ENCODE data around the gene PCOLCE2.
A peak's percentile ranks its signal among the peaks of the same experiment; 100 is the strongest.

The PCOLCE2 gene

DNA sequence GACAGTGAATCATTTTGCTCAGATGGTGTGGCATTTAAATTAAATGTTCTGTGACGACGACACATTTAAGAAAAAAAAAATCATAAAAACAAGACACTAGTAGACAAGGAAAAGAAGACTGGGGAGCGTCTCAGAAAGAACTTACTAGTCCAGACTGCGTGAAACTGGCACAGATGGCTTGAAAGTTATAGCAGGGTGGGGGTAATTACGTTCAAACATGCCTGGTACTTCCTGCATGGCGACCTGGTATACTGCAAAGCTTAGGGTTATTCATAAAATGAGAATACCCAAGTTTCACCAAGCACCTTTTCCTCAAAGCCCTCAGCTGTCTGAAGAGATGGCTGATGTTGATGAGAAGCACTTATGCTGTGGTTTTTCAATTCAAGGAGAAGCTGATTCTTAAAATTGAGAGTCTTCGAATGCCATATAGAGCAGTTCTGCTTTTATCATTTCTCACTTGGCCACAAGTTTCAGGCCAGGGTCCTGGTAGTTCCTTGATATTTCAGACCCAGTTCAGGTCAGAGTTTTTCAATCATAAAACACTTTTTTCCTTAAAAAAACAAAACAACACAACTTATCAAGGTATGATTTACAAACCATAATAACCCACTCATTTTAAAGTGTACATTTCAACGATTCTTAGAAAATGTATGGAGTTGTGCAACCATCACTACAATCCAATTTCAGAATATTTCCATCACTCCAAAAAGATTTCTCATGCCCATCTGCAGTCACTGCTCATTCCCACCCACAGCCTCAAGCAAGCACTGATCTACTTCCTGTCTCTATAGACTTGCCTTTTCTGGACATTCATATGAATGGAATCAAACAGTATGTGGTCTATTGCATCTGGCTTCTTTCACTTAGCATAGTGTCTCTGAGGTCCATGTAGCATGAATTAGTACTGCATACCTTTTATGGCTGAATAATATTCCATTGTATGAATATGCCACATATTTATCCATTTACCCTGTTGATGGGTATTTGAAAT, 24.7 kb downstream of the PCOLCE2 start:
- DNase-seq, result no peak

DNA sequence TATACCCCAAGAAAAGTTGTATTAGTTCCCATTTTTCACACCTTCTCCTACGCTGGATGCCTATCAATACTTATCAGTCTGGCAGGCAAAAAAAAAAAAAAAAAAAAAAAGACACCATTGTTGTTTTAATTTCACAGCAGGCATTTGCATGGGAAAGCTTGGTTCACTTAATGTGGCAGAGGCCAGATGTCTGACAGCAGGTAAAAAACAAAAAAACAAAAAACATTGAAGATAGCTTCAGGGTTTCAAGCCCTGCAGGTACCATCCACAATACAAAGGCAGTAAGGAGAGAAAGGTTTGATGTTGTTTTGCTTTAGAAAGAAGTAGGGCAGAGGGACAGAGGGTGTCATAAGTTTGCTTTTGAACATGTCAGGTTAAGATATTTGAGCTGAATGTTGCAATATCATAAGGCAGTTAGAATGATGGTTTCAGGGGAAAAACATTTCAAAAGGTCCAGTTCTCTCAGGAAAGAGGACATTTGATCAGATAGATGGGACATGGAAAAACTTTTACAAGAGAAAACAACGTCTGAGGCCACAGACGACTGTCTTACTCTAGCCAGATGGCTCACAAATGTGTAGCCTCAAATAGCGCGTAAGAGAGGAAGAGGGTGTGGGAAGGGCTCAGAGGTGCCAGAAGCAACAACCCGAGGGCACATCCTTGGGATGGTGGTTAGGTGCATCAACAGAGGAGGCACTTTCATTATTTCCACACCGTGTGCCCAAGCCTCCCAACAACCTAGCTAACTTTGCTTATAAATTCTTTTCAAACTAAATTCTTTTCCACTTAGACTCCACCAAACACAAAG, 25.7 kb downstream of the PCOLCE2 start:
- DNase-seq, result no peak

DNA sequence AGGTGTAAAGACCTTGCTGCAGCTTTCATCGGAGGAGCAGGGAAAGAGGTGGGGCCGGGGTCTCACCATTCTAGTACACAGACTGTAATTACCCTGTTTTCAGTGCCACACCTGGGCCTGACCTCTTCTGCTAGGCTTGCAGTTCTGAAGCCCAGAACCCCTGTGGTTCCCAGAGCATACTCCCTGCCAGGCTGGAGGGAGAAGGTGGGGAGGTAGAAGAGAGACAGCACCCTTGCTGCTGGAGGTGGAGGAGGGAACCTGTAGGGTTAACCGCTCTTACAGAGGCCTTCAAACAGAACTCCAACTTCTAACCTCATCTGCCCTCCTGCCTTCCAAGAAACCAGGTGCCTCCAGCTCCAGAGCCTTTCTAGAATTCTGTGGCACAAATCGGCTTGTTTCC, 27.0 kb downstream of the PCOLCE2 start:
- DNase-seq, result no peak

DNA sequence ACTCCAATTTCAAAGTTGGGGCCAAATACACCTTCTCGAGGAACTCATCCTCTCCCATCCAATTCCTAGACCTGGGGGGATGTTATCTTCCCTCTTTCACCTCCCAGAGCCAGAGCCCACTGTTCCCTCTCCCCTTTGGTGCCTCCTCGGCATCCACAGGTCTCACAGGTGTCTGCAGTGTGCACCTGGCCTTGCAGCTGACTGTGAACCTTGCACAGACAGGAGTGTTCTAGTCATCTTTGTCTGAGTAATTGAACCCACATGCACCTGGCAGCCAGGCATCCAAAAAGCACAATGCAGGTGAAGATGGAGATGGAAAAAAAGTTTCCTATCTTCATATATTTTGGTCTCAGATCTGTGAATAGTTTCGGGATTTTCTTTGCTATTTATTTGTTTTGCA, 30.8 kb downstream of the PCOLCE2 start:
- no peak for DNase-seq

DNA sequence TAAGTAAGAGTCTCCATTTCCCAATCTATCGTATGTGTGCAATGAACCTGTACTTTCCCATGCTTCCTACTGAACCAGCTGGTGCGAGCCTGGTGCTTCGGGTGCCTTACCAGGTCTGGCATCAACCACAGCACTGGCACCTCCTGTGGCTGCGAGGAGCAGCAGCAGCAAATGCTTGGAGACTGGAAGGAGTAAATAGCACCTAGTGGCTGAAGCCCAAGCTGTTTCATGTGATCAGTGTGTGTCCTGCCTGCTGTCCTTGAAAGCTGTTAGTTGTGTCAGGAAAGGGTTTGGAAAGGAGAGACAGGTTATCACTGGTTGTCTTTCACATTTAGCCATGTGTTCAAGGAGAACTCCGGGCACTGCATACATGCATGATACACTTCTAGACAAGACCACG, 31.8 kb downstream of the PCOLCE2 start:
- DNase-seq, result no peak

DNA sequence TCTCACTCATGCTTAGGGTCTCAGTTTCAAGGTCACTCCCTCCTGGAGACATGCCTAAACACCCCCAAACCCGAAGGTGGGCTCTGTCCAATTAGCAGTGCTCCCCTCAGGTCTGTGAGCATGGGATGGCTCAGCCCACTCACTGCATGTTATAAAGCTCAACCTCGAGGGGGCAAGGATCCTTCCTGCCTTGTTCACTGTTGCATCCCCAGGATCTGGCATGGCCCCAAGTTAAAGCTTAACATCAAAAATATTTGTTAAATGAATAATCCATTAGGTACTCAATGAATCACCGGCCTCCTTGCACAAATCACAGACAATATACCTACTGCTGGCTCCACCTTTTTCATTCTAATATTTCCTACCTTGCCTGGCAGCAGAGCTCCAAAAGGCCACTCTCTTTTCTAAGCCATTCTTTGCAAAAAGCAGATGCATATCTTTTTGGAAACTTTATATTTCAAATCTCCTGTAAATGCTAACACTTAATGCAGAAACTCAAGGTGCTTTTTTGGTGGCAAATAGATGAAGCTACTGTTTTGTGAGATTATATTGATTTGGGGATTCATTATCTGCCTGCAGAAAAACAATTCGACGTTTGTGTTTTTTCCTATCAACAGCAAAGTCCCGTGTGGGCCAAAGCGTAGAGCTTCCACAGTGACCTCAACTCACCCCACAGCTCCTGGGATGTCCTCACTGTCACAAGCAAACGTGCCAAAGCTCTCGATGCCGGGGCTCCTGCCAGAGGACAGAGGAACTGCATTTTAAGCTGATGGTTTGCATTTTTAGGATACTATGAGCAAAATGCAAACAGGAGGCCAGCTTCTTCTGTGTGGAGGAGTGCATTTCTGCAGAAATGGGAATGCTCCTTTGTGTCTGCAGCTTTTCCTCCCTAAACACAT, 35.4 kb downstream of the PCOLCE2 start:
- no peak for DNase-seq

DNA sequence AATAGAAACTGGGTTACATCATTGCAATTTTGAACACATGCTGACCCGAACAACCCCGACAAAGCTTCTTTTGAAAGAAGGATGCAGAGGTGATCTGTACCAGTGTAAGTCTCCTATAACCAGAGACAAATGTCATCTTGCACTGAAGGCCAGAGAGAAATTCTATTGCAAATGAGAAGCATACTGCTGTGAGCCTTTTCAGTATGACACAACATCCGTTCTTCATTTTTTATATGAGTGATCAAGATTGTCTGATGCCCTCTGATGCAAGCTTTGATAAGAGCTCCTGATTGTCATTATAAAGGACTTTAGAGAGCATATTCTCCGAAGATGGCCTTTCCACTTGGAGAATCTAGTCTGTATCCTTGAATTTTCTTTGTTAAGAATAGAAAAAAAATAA, 36.9 kb downstream of the PCOLCE2 start:
- no peak for DNase-seq

DNA sequence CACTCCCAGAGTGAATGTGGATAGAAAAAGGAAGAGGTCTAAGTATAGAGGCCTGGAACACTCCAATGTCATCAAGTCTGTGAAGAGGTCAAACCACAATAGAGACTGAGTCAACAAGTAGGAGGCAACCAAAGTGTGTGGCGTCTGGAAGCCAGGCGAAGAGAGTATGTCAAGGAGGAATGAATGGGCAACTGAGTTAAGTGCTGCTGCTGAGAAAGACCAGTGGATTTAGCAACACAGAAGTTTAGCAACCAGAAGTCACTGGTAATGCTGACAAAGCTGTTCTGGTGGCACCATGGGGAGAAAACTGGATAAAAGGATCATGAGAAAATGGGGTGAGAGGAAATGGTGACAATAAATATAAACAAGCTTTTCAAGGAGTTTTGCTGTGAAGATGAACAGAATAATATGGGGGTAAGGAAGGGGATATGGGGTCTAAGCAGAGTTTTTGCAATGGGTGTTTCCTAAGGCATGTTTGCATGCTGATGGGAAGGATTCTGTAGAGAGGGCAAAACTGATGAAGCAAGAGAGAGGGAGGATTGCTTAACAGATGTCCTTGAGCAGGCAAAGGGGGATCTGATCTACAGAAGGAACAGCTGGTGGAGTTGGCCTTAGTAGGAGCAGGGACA, 38.4 kb downstream of the PCOLCE2 start:
- DNase-seq, result no peak

DNA sequence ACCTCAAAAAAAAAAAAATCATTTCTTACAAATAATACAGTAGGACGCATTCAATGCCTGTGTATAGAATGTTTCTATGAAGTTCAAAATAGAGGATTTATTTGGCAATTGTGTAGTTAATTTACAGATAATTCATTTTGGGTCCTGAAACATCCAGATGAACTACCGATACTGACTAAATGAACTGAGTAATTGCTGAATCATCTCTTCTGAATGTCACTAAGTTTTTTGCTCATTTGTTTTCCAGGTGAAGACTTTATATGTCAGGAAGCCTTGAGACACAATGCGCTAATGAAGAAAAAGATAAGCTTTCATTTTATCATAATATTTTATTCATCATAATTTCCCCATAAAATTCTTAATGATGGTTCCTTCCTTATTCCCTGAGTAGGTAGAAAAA, 39.7 kb downstream of the PCOLCE2 start:
- no peak for DNase-seq

DNA sequence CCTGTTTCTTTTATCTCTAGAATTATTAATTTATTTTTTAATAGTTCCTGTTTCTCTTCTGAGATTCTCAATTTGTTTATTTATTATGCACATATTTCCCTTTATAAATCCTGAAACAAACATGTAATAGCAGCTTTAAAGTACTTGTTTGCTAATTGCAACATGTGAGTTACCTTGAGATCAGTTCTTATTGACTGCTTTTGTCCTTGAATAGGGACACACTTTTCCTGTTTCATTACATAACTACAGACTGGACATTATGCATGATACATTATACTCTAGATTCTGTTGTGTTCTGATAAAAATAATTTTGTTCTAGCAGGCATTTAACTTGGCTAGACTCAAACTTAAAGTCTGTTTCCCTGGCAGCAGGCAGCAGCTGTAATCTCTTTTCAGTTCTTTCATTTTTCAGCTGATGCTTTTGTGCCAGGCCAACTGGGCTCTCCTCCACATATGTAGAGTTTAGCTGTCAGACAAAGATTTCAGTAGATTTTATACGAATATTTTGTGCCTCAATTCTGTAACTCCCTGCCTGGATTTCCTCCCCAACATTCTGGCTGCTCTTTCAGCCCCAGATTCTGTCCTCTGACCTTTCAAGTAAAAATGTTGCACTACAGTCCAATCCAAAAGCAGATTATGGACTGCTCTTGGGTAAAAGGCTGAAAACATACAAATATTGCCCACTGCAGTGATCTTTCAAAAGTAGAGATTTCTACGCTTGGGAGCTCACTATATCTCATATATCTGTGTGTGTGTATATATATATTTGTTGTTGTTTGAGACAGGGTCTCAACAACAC, 41.9 kb downstream of the PCOLCE2 start:
- DNase-seq, result no peak

DNA sequence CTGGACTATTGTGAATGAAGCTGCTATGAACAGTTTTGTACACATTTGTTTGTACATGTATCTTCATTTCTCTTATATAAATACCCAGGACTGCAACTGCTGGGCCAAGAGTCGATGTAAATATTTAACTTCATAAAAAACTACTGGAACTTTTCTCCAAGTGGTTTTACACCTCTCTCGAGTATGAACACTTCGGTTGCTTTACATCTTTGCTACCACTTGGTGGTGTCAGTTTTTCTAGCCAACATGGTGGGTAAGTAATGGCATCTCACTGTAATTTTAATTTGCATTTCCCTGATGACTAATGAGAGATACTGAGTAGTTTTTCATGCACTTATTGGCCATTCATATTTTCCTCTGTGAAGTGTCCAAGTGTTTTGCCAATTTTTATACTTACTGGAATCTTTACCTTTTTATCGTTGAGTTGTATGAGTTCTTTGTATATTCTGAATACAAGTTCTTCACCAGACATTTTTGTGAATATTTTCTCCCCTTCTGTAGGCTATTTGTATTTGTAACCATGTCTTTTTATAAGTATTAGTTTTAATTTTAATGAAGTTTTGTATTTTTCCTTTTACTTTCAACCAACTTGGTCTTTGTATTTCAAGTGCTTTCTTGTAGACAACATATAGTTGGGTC, 44.4 kb downstream of the PCOLCE2 start:
- DNase-seq, result no peak

DNA sequence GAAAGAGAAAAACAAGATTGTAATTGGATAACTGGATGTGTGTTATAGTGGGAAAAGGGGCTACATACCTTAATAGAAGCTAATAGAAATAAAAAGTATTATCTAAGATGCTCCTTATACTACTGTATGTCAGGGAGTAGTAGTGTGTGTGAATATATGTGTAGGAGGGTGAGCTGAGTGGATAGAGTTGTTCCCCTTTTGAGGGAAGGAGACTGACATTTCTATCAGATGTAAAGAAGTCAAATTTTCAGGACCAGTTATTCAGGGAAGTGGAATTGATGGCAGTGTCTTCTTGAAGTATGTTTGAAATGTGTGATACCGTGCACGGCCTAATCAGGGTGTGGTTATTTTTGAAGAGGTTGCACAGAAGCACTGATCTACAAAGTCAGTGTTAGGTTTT, 49.1 kb downstream of the PCOLCE2 start:
- DNase-seq, result no peak

DNA sequence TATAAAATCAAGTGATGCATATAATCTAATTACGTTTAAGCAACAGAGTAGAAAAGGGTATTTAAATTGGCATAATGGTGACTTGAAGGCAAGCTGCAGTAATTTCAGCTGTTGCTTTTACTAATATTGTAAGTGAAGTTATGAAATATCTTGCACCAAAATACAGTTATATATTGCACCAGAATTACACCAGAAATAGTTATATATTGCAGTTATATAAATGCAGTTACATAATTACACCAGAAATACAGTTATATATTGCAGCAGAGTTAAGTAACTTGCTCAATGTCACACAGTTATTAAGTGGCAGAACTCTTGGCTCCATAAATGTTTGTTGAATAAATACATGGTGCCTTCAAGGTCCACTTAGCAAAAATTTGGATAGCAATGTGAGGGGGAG, 51.4 kb downstream of the PCOLCE2 start:
- DNase-seq, result no peak

DNA sequence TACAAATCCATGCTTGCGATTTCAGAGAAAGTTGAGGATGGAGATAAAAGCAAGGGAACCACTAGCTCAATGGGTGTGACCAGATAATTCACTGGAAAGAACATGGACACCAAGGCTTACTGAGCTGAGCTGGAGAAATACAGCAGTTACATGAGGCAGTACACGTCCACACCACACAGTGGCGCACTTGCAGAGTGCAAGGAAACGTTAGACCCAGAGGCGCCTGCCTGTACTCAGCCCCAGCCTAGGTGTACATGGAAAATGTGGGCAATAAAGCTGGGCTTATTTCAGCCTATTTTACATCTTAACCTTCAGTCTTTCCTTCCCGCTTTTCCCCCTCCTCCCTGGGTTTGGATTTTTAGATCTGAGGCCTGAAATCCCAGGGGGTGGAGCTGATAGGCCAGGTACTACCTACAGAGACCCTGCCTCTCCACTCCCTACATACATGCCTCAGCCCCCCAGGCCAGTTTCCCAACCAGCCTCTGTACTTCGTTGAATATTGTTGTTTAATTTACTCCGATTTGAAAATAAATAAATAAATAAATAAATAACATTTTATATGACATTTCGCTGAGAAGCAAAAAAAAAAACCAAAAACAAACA, 60.1 kb downstream of the PCOLCE2 start:
- peak; percentile 13 for DNase-seq

DNA sequence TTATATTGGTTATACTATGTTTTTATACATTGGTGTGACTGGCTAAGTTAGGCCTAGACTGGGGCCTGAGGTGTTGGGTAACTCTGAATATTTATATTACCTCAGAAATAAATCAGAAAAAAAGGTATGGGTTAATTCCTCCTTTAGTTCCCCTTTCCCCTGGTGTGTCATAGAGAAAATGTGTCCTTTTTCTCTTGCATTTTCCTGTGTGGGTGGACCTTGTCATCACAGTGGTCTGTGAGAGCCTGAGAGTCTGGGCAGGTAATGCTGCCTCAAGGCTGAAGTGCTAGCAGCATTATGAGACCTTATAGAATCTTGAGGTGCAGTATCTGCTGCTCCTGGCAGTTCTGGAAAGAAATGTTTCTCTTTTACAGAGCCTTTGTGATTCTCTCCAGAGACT, 69.7 kb downstream of the PCOLCE2 start:
- no peak for DNase-seq

DNA sequence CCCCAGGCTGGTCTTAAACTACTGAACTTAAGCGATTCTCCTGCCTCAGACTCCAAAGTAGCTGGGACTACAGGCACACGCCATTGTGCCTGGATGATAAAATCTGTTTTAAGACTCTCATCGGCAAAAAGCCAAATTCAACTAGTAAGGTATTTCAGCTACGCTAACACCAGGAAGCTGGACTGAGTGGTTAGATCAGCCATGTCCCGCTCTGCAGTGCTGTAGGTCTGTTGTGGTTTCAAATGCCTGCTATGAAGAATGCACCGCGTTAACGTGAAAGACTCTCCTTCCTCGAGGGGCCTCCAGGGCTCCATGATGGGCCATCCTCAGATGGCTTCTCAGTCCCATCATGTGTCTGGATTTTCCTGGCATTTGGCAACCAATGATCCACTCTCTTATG, 70.2 kb downstream of the PCOLCE2 start:
- no peak for DNase-seq

DNA sequence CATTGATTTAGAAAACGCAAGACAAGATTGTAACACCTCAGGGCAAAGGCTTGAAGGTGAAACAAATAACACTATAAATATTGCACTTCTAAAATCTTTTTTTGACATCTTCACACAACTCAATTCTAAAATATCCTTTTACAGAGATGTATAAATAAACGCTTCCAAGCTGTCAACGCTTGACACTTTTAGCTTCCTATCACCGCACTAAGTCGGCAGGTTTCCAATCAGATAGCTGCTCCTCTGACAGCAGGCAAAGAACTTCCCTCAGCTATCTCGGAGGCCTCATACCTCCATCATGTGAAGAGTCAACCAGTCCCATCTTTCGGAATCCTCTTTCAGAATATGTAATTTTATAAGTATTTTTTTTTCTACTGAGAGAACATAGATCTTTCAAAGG, 71.0 kb downstream of the PCOLCE2 start:
- DNase-seq, result no peak

DNA sequence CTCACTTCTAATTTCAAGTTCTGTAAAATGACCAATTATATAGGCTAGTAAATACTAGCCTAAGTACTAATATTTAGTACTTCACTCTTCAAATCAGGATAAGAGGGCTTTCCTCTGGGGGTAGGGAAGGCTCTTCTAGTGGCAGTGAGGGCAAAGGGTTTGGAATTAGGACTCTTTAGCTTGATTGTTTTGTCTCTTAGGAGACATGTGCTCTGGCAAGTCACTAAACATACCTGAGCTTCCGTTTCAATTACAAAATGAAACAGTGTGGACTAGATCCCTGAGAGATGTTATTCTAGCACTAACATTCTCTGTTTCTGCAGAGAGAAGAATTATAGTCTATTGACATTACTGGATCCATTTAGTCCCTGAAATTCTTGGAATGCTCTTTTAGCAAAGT, 71.5 kb downstream of the PCOLCE2 start:
- DNase-seq, result no peak

DNA sequence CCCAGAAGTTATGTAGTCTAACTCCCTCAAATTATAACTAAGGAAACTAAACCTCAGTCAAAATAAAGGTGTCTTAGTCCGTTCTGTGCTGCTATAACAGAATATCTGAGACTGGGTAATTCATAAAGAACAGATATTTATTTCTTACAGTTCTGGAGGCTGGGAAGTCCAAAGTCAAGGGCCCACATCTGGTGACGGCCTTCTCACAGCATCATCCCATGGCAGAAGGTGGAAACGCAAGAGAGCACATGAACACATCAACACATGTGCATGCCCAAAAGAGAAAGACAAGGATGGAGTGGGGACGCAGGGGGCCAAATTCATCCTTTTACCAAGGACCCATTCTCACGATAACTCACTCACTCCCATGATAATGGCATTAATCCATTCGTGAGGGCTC, 73.1 kb downstream of the PCOLCE2 start:
- DNase-seq, result no peak

DNA sequence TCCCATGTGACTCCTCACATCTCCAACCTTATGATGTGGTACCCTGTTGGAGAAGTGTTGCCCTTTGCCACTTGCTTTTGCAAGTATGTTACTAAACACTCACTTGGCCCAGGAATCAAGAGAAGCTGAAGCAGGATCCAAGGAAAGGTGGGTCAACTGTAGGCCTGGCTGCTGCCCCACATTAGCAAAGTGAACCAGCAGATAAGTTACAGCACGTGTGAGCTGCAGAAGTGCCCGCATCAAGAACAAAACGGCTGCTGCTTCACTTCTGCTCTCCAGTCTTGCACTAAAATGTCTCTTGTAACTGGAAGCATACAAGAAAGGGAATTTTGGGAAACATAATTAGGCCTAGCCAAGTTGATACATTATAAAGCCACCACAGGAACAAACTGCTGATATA, 79.6 kb downstream of the PCOLCE2 start:
- no peak for DNase-seq

Measured in NCI-H187 treated with DMSO at 0.1 percent for 48 hours (cell line).